ENCODE data around the gene SCYGR4. TPM values are rescaled to one million over a fixed set of nuclear protein-coding genes. Genes with fewer than 3 reads are reported as not detected.

SCYGR4 gene
- total and polyA plus RNA-seq, 3 donors from 2014 or later, result not detected

Other genes starting within 250 kb of the SCYGR4 start
- gene TM4SF20, start 238.2 kb upstream of the SCYGR4 start, total RNA-seq, result 1 to 10 TPM in 1 of 2 donors, under 1 TPM in 1; 0.79 to 2.2 TPM
- gene TM4SF20, start 238.2 kb upstream of the SCYGR4 start, polyA plus RNA-seq (ENCODE audit: insufficient read depth, low read depth, low replicate concordance), result 5.5 TPM
- not detected for gene SCYGR1, start 229.5 kb upstream of the SCYGR4 start, total RNA-seq
- not detected for gene SCYGR1, start 229.5 kb upstream of the SCYGR4 start, polyA plus RNA-seq (ENCODE audit: insufficient read depth, low read depth, low replicate concordance)
- gene AGFG1, start 145.3 kb upstream of the SCYGR4 start, total RNA-seq, result 100 to 1,000 TPM; 126 to 135 TPM
- 192 TPM for gene AGFG1, start 145.3 kb upstream of the SCYGR4 start, polyA plus RNA-seq (ENCODE audit: insufficient read depth, low read depth, low replicate concordance)
- not detected for gene SCYGR2, start 18.6 kb upstream of the SCYGR4 start, total RNA-seq
- not detected for gene SCYGR2, start 18.6 kb upstream of the SCYGR4 start, polyA plus RNA-seq (ENCODE audit: insufficient read depth, low read depth, low replicate concordance)
- gene SCYGR3, start 2.7 kb upstream of the SCYGR4 start, total RNA-seq, result not detected
- not detected for gene SCYGR3, start 2.7 kb upstream of the SCYGR4 start, polyA plus RNA-seq (ENCODE audit: insufficient read depth, low read depth, low replicate concordance)
- gene SCYGR5, start 49.3 kb downstream of the SCYGR4 start, total RNA-seq, result not detected
- not detected for gene SCYGR5, start 49.3 kb downstream of the SCYGR4 start, polyA plus RNA-seq (ENCODE audit: insufficient read depth, low read depth, low replicate concordance)
- gene SLC19A3, start 100.5 kb downstream of the SCYGR4 start, total RNA-seq, result under 1 TPM; 0.50 to 0.71 TPM
- 0.79 TPM for gene SLC19A3, start 100.5 kb downstream of the SCYGR4 start, polyA plus RNA-seq (ENCODE audit: insufficient read depth, low read depth, low replicate concordance)
- gene SCYGR6, start 107.3 kb downstream of the SCYGR4 start, total RNA-seq, result not detected
- gene SCYGR6, start 107.3 kb downstream of the SCYGR4 start, polyA plus RNA-seq (ENCODE audit: insufficient read depth, low read depth, low replicate concordance), result not detected
- gene SCYGR7, start 110.8 kb downstream of the SCYGR4 start, total RNA-seq, result not detected
- not detected for gene SCYGR7, start 110.8 kb downstream of the SCYGR4 start, polyA plus RNA-seq (ENCODE audit: insufficient read depth, low read depth, low replicate concordance)
- gene SCYGR8, start 128.4 kb downstream of the SCYGR4 start, total RNA-seq, result not detected
- gene SCYGR8, start 128.4 kb downstream of the SCYGR4 start, polyA plus RNA-seq (ENCODE audit: insufficient read depth, low read depth, low replicate concordance), result not detected
- under 1 TPM; 0.55 to 0.81 TPM for gene CCL20, start 196.3 kb downstream of the SCYGR4 start, total RNA-seq
- gene CCL20, start 196.3 kb downstream of the SCYGR4 start, polyA plus RNA-seq (ENCODE audit: insufficient read depth, low read depth, low replicate concordance), result 0.99 TPM